ENCODE measurements around the gene CHCHD3.
"Not testable (repeated sequence)": the region's sequence is repeated elsewhere in the genome, so short reads cannot be mapped to it uniquely, and the experiment has no call there.

Gene CHCHD3

GRCh38 chr7:132902294-132902693 is 179.6 kb downstream of the CHCHD3 start:
- DNase-seq (ENCODE audit: low spot score) = not testable (repeated sequence)

GRCh38 chr7:132901241-132901640 is 180.6 kb downstream of the CHCHD3 start:
- no peak for DNase-seq (ENCODE audit: low spot score)

GRCh38 chr7:132899833-132900232 is 182.1 kb downstream of the CHCHD3 start:
- DNase-seq (ENCODE audit: low spot score) = no peak

- not testable (repeated sequence) for DNase-seq (ENCODE audit: low spot score)
These were observed 183.2 kb downstream of the CHCHD3 start for GRCh38 chr7:132898641-132899175.

- DNase-seq (ENCODE audit: low spot score) = no peak
These were observed 184.7 kb downstream of the CHCHD3 start for GRCh38 chr7:132897093-132897687.

GRCh38 chr7:132895231-132895630 is 186.7 kb downstream of the CHCHD3 start:
- DNase-seq (ENCODE audit: low spot score) = no peak

GRCh38 chr7:132893560-132893959 is 188.3 kb downstream of the CHCHD3 start:
- DNase-seq (ENCODE audit: low spot score) = no peak

GRCh38 chr7:132892744-132893143 is 189.1 kb downstream of the CHCHD3 start:
- not testable (repeated sequence) for DNase-seq (ENCODE audit: low spot score)

GRCh38 chr7:132891554-132891953 is 190.3 kb downstream of the CHCHD3 start:
- DNase-seq (ENCODE audit: low spot score) = no peak

GRCh38 chr7:132882714-132883428 is 199.0 kb downstream of the CHCHD3 start:
- DNase-seq (ENCODE audit: low spot score) = no peak

- no peak for DNase-seq (ENCODE audit: low spot score)
These were observed 200.6 kb downstream of the CHCHD3 start for GRCh38 chr7:132881317-132881716.

GRCh38 chr7:132879579-132879978 is 202.3 kb downstream of the CHCHD3 start:
- DNase-seq (ENCODE audit: low spot score) = no peak

- no peak for DNase-seq (ENCODE audit: low spot score)
These were observed 203.5 kb downstream of the CHCHD3 start for GRCh38 chr7:132878204-132878919.

- no peak for DNase-seq (ENCODE audit: low spot score)
These were observed 204.3 kb downstream of the CHCHD3 start for GRCh38 chr7:132877573-132877972.

GRCh38 chr7:132876576-132876975 is 205.3 kb downstream of the CHCHD3 start:
- DNase-seq (ENCODE audit: low spot score) = no peak

GRCh38 chr7:132872034-132872433 is 209.9 kb downstream of the CHCHD3 start:
- no peak for DNase-seq (ENCODE audit: low spot score)

- DNase-seq (ENCODE audit: low spot score) = no peak
These were observed 210.5 kb downstream of the CHCHD3 start for GRCh38 chr7:132871419-132871818.

GRCh38 chr7:132869166-132869861 is 212.6 kb downstream of the CHCHD3 start:
- DNase-seq (ENCODE audit: low spot score) = peak; percentile 34

- DNase-seq (ENCODE audit: low spot score) = no peak
These were observed 215.3 kb downstream of the CHCHD3 start for GRCh38 chr7:132866551-132866950.

GRCh38 chr7:132866144-132866531 is 215.8 kb downstream of the CHCHD3 start:
- DNase-seq (ENCODE audit: low spot score) = no peak

GRCh38 chr7:132865366-132866143 is 216.3 kb downstream of the CHCHD3 start:
- no peak for DNase-seq (ENCODE audit: low spot score)

All from NAMALWA (cell line).